Fibroblast of lung (primary cell): Measurements from ENCODE around the gene ZC3H12A. TPM values are rescaled to one million over a fixed set of nuclear protein-coding genes. Genes with fewer than 3 reads are reported as not detected.

Source experiments
- DNase-seq, 2 donors: peaks; one replicate each; pipeline versions ENCODE4 v3.0.0 to v3.0.0-alpha.2; 2010; ENCODE audit warnings: low read depth in 2 of 2
- H2AFZ ChIP-seq: 2 replicates; pipeline ENCODE4 v1.5.1; 2012; ENCODE audit warnings: low read length, control low read depth, inconsistent platforms
- H3K27ac ChIP-seq: 2 replicates; pipeline ENCODE4 v1.5.1; 2011; ENCODE audit warnings: low read length, control low read depth; ENCODE audit not compliant: insufficient read depth
- H3K27me3 ChIP-seq: 2 replicates; pipeline ENCODE4 v1.5.1; 2011; ENCODE audit warnings: mild to moderate bottlenecking, low read length; ENCODE audit not compliant: control insufficient read depth, insufficient read depth
- H3K36me3 ChIP-seq: 2 replicates; pipeline ENCODE4 v1.5.1; 2011; ENCODE audit warnings: low read length; ENCODE audit not compliant: control insufficient read depth, insufficient read depth
- H3K4me1 ChIP-seq: 2 replicates; pipeline ENCODE4 v1.5.1; 2011; ENCODE audit warnings: low read length; ENCODE audit not compliant: control insufficient read depth, insufficient read depth; ENCODE audit errors: extremely low read depth
- H3K4me2 ChIP-seq: 2 replicates; pipeline ENCODE4 v1.5.1; 2011; ENCODE audit warnings: low read length, control low read depth; ENCODE audit not compliant: insufficient read depth; ENCODE audit errors: extremely low read depth
- H3K4me3 ChIP-seq, 4 experiments: fragments of 200-600 bp in 1 of 4; sonication (generic) in 1 of 4; replicated peaks in 1 of 4; 2 replicates each; pipeline ENCODE4 v1.5.1; 2011 to 2016; ENCODE audit warnings: low read length in 4 of 4, low read depth in 3 of 4, mild to moderate bottlenecking in 3 of 4, control low read depth in 2 of 4, inconsistent platforms in 1 of 4, mixed read lengths in 1 of 4; ENCODE audit not compliant: insufficient read depth in 1 of 4; ENCODE audit errors: control extremely low read depth in 1 of 4
- H3K79me2 ChIP-seq: 2 replicates; pipeline ENCODE4 v1.5.1; 2012; ENCODE audit warnings: mild to moderate bottlenecking, low read length, inconsistent platforms; ENCODE audit not compliant: control insufficient read depth, insufficient read depth
- H3K9ac ChIP-seq: 2 replicates; pipeline ENCODE4 v1.5.1; 2011; ENCODE audit warnings: mild to moderate bottlenecking, low read length, control low read depth; ENCODE audit not compliant: insufficient read depth
- H3K9me3 ChIP-seq: 2 replicates; pipeline ENCODE4 v1.5.1; 2012; ENCODE audit warnings: low read depth, low read length; ENCODE audit not compliant: control insufficient read depth, insufficient read depth
- H4K20me1 ChIP-seq: 2 replicates; pipeline ENCODE4 v1.5.1; 2011; ENCODE audit warnings: low read length; ENCODE audit not compliant: control insufficient read depth, insufficient read depth; ENCODE audit errors: extremely low read depth
- EZH2 ChIP-seq: IDR thresholded peaks from 2 replicates; pipeline ENCODE4 v1.5.1; 2012; ENCODE audit warnings: low read length, control low read depth, mild to moderate bottlenecking; ENCODE audit errors: missing control alignments
- polyA plus RNA-seq, 2 donors: library from polyadenylated mRNA; depleted of rRNA in 1 of 2; stranded (reverse) in 1 of 2; unstranded in 1 of 2; fragments of >200 nt; gene quantifications; 2 replicates each; pipeline ENCODE4 v1.2.1, GENCODE V29; 2011 to 2012; ENCODE audit warnings: missing spikeins in 1 of 2
- total RNA-seq: library from RNA; depleted of rRNA; stranded (reverse); fragments of >200 nt; gene quantifications from 2 replicates; pipeline ENCODE4 v1.2.1, GENCODE V29; 2014
- TF ChIP-seq, protein P1 (sequence below), 2 donors: IDR thresholded peaks in 1 of 2; conservative IDR thresholded peaks in 1 of 2; 1 replicate in 1 of 2; 2 replicates in 1 of 2; pipeline ENCODE4 v1.5.1; 2011 to 2012; ENCODE audit warnings: low read length in 2 of 2, control low read depth in 1 of 2, inconsistent platforms in 1 of 2, low read depth in 1 of 2, mild to moderate bottlenecking in 1 of 2

ZC3H12A gene
- total and polyA plus RNA-seq, 2 donors (not counting 1 experiment from before 2014, with no cell fraction given), result 4.9 to 7.8 TPM

DNA sequence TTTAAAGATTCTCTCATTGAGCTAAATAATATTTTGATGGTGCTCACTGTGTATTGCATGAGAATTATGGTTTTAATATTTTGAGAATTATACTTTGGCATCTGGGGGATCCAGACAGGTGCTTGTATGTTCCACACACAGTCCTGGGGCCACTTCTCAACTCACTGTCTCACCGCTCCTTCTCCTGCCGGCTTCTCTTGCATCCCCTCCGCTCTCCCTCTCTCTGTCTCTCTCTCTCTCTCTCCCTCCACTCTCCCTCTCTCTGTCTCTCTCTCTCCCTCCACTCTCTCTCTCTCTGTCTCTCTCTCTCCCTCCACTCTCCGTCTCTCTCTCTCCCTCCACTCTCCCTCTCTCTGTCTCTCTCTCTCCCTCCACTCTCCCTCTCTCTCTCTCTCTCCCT, 32.2 kb upstream of the ZC3H12A start:
- Histone ChIP-seq H3K27ac (no peak overlapping the region), H3K9ac (no peak overlapping the region), H3K4me2 (no peak overlapping the region), H3K36me3 (no peaks in the 10 kb centered on the region), H3K4me3 (no peak overlapping the region), H3K79me2 (no peaks in the 10 kb centered on the region), H3K4me1 (no peaks in the 10 kb centered on the region), H2AFZ (no peak overlapping the region), H3K9me3 (no peaks in the 10 kb centered on the region), H3K27me3 (peaks cover 26% of the 10 kb centered on the region), H4K20me1 (no peaks in the 10 kb centered on the region)
- DNase-seq, result no peak
- TF ChIP-seq, protein P1, sequence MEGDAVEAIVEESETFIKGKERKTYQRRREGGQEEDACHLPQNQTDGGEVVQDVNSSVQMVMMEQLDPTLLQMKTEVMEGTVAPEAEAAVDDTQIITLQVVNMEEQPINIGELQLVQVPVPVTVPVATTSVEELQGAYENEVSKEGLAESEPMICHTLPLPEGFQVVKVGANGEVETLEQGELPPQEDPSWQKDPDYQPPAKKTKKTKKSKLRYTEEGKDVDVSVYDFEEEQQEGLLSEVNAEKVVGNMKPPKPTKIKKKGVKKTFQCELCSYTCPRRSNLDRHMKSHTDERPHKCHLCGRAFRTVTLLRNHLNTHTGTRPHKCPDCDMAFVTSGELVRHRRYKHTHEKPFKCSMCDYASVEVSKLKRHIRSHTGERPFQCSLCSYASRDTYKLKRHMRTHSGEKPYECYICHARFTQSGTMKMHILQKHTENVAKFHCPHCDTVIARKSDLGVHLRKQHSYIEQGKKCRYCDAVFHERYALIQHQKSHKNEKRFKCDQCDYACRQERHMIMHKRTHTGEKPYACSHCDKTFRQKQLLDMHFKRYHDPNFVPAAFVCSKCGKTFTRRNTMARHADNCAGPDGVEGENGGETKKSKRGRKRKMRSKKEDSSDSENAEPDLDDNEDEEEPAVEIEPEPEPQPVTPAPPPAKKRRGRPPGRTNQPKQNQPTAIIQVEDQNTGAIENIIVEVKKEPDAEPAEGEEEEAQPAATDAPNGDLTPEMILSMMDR (conservative IDR thresholded peaks at IDR 0.05 in 1 of 2, IDR thresholded peaks at IDR 0.05 in 1 of 2; ENCODE audit: low read depth in 1 of 2, low read length in 2 of 2), result no peak
- no peak for TF ChIP-seq EZH2

DNA sequence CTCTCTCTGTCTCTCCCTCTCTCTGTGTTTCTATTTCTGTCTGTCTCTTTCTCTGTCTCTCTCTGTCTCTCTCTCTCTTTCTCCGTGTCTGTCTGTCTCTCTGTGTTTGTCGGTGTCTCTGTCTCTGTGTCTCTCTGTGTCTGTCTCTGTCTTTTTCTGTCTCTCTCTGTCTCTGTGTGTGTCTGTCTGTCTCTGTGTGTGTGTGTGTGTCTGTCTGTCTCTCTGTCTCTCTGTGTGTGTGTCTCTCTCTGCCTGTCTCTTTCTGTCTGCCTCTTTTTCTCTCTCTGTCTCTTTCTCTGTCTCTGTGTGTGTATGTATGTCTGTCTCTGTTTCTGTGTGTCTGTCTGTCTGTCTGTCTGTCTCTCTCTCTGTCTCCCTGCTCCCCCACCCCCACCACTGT, 31.7 kb upstream of the ZC3H12A start:
- no peaks in the 10 kb centered on the region for H3K36me3 ChIP-seq
- no peaks in the 10 kb centered on the region for H3K9me3 ChIP-seq
- no peaks in the 10 kb centered on the region for H3K79me2 ChIP-seq
- DNase-seq, result no peak
- H3K4me3 ChIP-seq, result no peak overlapping the region
- H3K9ac ChIP-seq, result no peak overlapping the region
- H2AFZ ChIP-seq, result no peak overlapping the region
- no peaks in the 10 kb centered on the region for H3K4me1 ChIP-seq
- TF ChIP-seq, protein P1 (conservative IDR thresholded peaks at IDR 0.05 in 1 of 2, IDR thresholded peaks at IDR 0.05 in 1 of 2; ENCODE audit: low read depth in 1 of 2, low read length in 2 of 2), result no peak
- no peak for TF ChIP-seq EZH2
- no peak overlapping the region for H3K27ac ChIP-seq
- no peaks in the 10 kb centered on the region for H4K20me1 ChIP-seq
- no peak overlapping the region for H3K4me2 ChIP-seq
- H3K27me3 ChIP-seq, result peaks cover 25% of the 10 kb centered on the region

DNA sequence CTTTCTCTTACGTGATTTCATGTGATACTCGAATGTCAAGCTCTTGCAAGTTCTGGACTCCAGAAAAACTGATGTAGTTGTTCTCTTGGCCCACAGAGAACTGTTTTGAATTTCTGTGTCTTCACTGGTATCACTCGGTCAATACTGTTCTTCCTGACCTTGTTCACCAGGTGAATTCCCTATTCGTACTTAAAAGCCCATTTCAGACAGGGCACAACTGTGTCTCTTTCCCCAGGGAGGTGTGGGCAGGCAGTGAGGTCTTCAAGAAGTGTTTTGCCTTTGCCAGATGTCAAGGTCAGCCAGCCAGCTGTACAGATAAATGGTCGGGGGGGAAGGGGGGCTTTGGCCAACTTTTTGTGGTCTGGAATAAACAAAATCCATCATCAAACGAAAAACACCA, 27.5 kb upstream of the ZC3H12A start:
- Histone ChIP-seq H3K4me1 (no peaks in the 10 kb centered on the region), H3K9me3 (no peaks in the 10 kb centered on the region), H3K4me2 (no peak overlapping the region), H3K79me2 (no peaks in the 10 kb centered on the region), H3K4me3 (no peak overlapping the region), H3K9ac (no peak overlapping the region), H3K27ac (no peak overlapping the region), H2AFZ (no peak overlapping the region), H3K36me3 (no peaks in the 10 kb centered on the region), H4K20me1 (no peaks in the 10 kb centered on the region), H3K27me3 (peaks cover 18% of the 10 kb centered on the region)
- no peak for DNase-seq
- TF ChIP-seq EZH2, result no peak
- TF ChIP-seq, protein P1 (conservative IDR thresholded peaks at IDR 0.05 in 1 of 2, IDR thresholded peaks at IDR 0.05 in 1 of 2; ENCODE audit: low read depth in 1 of 2, low read length in 2 of 2), result no peak
